ENCODE results near the gene DUSP22.
"Not testable (repeated sequence)": the region's sequence is repeated elsewhere in the genome, so short reads cannot be mapped to it uniquely, and the experiment has no call there.

DUSP22 gene

DNA sequence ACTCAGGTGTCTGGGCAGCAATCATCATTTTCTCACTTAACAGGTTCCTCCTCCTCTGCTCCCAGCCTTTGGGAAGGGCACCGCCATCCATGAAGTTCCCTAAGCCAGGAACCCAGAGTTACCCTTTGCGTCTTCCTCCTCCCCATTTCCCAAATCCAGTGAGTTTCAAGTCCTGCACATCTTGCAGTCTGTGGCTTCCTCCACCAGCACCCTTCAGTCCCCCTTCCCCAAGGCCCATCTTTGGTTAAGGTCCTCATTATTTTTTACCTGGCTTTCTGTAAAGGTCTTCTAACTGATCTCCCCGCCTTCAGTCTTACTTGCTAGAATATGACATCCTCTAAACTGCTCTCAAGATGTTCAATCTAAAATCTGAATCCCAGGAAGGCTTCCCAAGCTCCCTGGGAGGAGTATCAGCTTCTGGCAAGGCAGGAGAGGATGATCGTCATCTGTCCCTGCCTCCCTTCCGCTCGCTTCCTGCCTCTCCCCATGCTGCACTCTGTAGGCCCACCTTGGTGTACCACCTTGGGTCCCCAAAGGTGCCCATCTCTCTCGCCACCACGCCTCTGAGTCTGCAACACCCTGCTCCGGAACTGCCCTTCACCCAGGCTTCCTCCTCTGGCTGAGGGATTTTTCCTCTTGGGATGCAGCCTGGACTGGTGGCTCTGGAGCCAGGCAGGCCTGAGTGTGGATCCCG lies 11.4 kb upstream of the DUSP22 start:
- no peak for DNase-seq

DNA sequence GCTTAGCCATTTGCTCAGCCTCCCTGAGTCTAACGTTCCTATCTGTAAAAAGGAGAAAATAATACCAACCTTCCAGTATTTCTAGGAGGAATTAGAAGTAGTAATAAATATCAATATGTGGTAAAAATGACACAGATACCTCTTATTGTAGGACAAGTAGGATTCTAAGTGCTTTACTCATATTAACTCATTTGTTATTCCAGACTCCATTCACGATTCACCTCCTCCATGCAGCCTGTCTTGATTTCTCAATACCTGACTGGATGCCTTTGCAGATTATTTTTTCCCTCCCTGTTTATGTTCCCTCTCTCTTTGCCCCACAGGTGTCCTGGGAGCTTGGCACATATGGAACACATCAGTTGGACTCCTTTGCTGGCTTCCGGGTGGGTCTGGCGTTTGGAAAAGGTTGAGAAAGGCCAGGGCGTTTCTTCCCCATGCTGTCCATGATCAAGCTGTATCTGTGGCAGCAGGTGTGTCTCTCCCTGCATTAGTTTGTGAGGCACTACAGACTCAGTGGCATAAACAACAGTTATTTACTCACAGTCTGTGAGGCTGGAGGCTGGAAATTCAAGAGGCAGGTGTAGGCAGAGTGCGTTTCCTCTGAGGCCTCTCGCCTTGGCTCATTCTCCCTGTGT lies 10.7 kb upstream of the DUSP22 start:
- no peak for DNase-seq

DNA sequence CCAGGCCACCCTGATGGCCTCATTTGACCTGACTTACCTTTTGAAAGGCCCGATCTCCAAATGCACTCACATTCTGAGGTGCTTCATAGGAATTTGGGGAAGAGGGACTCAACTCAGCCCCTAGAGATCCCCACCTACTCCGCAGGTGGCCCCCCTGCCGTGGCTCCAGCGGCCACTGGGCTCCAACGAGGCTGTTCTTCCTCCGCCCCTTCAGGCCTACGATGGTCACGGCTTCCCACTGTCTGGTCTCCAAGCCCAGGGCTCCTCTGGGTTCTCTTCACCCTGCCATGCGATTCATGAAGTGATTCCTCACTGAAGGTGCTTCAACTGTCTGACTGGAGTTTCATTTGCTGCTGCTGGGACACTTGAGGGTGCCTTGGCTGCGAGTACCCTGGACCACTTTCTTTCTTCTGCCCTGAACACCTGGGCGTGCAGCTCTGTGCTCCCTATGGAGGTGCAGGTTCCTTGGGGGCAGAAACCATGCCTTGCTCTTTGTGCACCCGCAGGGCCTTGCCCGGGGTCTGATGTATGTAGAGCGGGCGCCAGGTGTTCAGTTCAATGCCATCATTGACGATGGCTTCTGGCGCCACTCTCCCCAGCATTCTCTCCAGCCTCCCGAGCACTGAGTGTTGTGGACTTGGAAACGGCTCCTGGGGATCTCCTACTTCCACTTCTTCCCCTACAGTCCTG lies 10.0 kb upstream of the DUSP22 start:
- no peak for DNase-seq

DNA sequence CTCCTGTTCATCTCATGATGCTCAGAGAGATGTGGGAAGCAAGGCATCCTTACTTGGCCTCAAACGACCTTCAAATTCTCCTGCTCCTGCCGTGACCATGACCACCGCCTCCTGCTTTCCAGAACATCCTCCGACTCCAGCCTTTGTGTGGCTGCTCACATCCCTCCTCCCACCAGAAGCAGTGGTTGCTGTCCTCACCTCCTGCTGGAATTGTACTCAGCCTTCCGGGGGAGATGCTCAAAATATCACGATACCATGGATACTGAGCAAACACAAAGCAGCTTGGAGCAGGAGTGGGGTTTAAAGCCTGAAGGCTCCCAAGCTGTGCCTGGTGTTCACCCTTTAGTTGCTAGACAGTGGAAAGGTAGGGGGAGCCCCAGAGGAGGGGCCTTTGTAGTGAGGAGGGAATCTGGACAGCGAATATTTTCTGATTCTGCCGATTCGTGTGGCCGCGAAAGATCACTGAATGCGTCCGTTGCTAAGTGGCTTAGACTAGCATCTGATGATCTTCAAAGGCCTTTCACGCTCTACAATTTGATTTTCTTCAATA lies 9.3 kb upstream of the DUSP22 start:
- DNase-seq, result no peak

DNA sequence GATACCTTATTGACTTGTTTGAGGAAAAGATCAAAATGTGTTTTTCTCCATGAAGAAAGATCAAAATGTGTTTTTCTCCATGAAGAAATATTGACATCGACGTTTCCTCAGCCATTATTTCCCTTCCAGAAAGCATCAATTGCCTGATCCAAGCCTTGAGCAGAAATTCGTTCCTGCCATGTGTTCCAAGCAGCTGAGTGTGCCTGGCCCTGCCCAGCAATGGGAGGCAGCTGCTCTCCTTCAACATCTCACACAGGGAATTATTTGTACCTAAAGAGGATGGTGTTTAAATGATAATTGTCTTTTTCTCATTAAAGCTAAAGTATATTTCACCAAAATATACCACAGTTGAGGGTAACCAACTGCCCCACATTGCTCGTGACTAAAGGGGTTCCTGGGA lies 7.8 kb upstream of the DUSP22 start:
- DNase-seq, result peak; percentile 28

DNA sequence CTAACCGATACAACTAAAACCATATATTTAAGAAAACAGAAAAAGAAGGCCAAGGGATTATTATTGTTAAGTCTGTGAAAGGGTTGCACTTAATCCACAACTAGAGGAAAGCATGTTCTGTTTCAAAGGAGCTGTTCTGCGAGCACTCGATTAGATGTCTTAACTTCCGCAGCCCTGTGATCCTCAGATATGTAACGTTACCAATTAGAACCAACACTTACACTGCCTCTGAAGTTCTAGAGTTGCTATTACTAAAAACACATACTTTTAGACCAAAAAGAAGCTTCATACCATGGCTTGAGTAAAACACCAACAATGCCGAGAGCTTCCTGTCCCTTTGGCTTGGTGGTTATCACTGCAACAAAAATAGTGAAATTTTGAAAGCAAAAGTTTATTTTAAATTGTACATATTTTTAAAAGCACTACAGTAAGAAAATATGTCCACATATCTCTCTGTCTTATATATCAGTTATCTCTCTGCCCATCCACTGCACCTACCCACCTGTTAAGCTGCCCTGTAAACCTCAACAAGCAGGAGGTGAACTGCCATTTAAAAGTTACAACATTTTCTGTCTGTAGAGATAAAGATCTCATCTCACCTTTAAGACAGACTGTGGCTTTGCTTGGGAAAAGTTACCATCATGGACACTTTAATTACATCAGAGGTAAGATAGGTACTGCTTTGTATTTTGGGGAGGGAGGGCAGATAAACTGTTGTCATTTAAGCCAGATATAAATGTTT lies 7.1 kb upstream of the DUSP22 start:
- DNase-seq, result no peak

DNA sequence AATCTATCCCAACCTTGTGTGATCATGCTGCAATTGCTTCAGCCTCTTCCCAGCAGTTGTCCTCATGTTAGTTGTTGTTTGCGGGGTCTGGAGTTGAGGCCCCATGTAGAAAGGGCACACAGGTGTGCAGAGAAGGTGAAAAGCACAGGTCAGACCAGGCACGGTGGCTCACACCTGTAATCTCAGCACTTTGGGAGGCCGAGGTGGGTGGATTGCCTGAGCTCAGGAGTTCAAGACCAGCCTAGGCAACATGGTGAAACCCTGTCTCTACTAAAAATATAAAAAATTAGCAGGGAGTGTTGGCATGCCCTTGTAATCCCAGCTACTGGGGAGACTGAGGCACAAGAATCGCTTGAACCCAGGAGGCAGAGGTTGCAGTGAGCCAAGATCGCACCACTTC lies 6.4 kb upstream of the DUSP22 start:
- not testable (repeated sequence) for DNase-seq

DNA sequence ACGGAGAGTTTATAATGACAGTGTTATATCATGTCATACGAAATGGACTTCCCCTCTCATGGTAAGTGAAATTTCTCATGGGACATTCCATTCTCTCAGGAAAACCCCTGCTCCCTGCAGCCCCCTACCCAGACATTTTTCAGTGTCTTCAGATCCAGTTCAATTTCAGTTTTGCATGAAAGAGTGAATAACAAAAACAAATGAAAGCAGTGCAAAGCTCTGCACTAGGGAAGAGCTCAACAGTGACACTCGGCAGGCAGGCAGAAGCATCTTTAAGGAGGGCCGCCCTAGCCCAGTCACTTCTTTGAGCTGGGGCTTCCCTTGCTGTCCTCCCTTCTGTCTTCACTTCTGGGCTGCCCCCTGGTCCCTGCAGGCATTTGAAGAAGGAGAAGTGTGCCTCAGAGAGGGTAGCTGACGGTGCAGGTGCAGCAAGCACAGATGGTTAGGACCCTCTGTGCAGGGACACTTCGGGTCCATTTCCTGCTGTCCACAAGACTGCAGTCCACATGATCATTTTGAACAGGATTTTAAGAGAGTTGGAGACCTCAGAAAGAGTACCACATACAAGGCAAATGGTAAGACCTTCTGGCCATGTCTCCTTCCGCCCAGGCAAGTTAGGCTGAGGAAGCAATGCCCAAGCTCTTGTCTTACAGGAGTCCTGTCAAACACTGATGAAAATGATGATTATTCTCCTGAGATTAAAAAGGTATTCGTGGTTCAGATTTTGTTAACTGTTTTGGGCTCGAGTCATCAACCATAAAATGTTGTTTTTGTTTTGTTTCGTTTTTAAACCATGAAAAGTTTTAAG lies 5.4 kb upstream of the DUSP22 start:
- DNase-seq, result no peak

DNA sequence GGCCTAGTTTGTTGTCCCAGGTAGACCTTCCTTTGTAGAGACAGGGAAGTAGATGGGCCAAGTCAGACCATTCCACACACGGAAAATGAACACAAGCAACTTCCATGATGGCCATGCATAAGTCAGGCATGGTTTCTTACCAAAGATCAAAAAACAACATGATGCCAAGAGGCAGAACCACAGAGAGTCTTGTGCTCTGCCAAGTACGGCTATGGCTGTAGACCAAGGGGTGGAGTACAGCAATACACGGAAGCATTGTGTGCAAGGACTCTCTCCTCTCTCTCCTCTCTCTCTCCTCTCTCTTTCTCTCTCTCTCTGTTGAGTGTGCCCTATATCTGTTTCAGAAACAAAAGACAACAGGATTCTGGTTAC lies 4.8 kb upstream of the DUSP22 start:
- no peak for DNase-seq

DNA sequence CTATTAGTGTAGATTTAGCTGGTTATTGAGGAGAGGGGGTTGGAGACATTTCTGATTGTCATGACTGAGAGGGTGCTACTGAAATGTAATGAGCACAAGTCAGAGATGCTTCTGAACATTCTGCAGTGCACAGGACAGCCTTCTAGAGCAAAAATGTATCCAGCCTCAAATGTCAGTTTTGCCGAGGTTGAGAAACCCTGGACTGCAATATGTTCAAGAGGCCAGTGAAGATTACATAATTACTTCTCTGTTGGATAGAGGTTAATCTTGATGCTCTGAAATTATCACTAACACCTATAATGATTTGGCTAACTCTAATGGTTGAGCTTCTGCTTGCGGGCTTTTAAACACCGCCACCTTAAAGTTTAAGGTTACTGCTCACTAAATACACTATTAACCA lies 3.4 kb upstream of the DUSP22 start:
- no peak for DNase-seq

DNA sequence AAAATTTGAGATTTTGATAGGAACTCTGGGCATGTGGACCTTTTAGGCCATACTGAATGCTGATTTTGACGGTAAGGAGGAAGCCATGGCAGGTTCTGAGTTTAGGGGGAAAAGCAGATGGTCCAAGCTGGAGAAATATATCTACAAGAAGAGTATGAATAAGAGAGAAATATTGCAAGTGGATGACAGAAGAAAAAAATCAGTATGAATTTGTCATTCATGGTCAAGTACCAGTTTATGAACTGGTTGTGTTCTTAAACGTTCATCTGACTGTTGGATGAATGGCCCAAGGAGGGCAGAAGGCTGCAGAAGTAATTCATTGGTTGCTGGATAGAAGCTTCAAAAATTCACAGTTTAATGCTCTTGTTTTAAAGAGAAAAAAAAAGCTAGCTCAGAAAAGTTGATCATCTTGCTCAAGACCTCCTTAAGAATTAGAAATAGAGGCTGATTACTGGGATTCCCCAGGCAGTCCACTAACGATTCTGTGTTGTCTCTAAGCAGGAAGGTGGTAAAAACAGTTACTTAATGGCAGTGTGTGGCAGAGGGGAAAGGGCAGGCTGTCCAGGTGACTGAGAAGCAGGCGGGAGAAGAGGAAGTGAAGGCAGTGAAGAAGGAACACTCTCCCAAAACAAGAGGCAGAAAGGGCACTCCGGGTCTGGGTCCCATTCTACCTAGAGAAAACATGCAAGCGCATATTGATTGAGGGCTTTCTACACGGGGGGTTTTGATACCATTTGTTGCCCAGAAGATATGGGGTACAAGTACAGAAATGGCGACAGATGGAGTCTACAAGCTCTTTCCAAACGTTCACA lies 2.0 kb upstream of the DUSP22 start:
- DNase-seq, result no peak

DNA sequence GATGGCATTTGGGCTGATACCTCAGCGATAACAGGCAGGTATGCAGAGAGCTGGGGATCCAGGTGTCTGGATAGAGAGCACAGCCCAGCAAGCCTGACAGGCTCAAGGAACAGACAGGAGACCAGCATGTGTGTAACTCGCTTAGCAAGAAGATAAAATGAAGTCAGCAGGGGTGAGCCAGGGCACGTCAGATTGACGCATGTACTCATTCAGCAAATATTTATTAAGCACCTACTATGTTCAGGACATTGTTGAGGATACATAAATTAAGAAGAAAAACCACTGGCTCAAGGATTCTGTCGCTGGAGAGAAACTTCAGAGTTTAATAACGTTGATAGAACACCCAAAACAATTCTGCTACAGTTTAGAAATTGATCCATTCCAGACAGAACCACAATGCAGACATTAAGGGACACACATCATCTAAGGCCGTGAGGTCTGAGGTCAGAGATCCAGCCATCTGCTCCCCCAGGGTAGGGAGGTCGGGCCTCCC lies 1.0 kb upstream of the DUSP22 start:
- DNase-seq, result no peak

DNA sequence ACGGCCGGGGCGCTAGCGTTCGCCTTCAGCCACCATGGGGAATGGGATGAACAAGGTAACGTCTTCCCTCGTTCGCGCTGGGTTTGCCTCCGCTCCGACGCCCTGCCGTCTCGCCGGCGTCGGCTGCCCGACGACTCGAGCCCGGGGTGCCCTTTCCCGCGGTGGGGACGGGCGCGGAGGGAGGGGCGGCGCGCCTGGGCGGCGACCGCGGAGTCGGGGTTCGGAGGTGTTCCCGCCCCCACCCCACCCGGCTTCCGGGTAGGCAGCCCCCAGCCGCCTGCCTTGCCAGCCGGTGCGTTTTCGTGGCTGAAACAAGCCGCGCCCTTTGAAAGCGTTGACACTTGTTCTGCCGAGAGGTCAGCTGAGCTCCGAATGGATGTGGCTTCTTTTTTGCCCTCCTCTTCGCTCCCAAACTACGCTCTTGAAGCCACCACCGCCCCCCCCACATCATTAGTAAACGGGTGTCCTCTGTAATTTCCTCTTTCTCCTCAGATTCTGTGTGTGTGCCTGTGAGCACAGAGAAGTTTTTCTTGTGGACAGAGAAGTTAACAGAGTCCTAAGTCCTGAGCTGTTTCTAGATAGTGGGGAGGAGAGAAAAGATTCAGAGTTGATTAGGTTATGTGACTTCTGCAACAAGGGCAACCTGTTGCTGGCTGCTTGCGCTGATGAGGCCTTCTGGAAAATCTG lies 362 bp downstream of the DUSP22 start:
- DNase-seq, result peak; percentile 73

DNA sequence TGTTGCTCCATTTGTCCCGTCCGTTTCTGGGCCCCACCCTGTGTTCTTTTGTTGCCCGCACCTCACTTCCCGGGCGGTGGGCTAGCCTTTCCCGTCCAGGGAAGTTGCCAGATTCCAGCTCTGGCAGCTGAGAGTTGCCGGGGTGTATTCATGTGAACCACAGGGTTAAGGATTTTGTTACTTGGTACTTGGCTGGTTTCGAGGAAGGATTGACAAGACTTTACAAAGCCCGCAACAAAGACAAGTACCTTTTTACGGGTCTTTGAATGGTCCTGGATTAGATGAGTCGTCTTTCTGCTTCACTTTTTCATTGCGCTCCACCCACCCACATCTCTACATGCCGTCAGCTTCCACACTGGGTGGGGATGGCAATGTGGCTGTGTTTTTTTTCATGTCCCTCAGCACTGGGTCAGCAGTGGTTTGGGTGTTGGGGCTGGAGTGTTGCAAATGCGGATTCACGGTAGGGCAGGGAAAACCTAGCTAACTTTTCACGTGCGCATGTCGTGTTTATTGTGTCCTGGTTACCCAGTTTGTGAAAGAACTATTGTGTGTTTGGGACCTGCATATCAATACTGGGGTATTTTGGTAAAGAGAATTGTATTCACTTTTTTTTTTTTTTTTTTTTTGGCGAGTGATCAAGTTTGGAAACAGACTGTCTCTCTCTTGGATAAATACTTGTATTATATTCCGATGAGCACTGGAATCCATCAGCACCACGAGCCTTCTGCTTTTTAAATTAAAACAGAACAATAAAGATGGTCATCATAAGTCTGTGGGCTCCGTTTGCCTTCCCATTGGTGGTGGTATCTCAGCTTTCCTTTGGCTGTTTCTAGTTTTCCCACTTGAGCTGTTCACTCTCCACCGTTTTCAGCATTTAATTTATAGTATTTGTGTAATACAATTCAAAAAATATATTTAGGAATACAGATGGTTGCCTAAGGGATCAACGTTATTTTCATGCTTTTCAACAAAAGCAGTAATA lies 1.2 kb downstream of the DUSP22 start:
- DNase-seq, result peak; percentile 47

DNA sequence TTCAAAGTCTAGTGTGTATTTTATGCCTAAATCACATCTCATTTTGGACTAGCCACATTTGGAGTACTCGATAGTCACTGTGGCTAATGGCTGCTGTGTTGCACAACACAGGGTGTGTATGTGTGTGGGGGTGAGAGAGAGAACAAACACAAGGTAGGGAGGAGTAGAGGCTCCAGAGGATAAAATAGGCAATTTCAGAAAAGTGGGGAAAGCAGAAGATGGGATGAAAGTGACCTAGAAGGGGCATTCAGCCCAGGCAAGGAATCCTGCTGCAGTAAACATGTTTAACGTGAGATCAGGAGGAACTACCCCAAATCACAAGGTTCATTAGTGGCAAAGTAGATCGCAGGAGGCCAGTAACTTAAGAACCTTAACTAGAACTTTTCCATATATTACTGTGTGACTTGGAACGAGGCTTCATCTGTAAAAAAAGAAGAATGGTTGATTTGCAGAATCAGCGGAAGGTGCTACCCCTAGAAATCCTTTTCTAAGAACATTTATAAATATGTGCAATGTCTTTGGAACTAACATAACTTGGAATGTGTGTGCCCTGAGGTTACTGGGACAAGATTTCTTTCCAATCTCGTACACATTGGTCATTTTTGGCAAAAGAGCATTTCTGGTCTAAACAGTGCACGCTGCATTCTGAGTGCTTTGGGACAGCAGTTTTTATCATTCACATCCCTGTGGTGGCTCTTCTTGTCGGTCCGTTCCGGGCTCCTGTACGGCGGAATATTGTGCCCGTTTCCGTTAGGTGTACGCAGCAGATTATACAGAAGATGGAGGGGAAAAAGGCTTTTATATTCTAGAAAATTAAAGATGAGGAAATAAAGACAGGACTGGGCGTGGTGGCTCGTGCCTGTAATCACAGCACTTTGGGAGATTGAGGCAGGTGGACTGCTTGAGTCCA lies 2.6 kb downstream of the DUSP22 start:
- DNase-seq, result no peak

DNA sequence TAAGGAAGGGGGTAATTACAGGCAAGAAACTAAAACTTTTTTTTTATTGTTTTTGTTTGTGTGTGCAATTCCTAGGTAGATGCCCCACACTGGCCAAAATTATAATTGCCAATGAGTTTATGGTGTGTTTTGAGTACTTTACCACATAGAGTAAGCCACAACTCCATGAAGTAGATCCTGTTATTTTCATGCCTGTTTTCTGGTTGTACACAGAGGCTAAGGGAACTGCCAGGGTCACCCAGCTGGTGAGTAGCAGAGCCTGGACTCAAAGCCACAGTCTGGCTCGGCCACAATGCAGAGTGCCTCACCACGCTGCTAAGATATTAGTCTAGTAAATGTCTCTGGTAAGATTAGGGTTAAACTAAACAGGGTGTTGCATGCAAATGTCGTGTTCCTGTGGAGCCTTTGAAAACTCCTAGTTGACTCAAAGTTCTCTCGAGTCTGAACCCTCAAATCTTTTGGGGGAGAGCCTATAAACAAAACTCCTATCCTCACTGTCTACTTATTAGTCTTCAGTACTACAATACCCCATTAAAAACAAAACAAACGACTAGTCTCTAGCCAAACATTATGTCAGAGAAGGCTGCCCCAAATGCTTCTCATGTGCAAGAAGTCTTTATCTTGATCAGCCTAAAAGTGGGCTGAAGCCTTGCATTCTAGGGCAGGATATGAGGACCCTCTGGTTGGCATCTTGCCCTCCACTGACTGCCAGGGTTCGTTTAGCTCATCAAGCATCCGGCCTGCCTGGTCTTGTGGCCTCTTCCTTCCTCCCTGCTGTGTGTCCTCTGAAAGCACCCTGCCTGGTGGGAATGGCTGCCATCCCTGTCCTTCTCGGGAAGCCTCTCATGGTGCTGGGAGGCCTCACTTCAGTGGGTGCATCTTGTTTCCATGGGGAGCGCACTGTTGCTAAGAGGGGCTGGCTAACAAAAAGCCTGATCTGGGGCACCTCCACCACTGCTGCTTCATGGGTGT lies 4.2 kb downstream of the DUSP22 start:
- no peak for DNase-seq
